HCT116 (cell line): ENCODE measurements around the gene XPNPEP1. TPM values are rescaled to one million over a fixed set of nuclear protein-coding genes. Genes with fewer than 3 reads are reported as not detected.

ENCODE experiments used
- ATAC-seq: fragments of 200-7000 bp; cut with Tn5 transposase; 2 replicates; pipeline ENCODE4 v1.9.1; 2020; ENCODE audit warnings: mild to moderate bottlenecking, moderate library complexity
- BruUV-seq: library from RNA; stranded (reverse); fragments of 400-500 nt; replicated peaks from 2 replicates; lab custom pipeline; 2021; lab: Mats Ljungman, UMichigan
- CTCF ChIA-PET: fragments of 300-600 bp; sonication (Branson Sonifier 250); formaldehyde crosslinking; loops from one replicate; lab custom pipeline; 2021; ENCODE audit warnings: antibody characterized with exemption; lab: Charles Lee
- POLR2A ChIA-PET: fragments of 300-600, 350-600 bp; sonication (Branson Sonifier 250); formaldehyde crosslinking; loops from one replicate; lab custom pipeline; 2021; ENCODE audit warnings: antibody characterized with exemption; lab: Charles Lee
- RAD21 ChIA-PET, 2 experiments: fragments of 300-600 bp; sonication (Branson Sonifier 250); formaldehyde crosslinking; loops; one replicate each; lab custom pipeline; 2023; ENCODE audit warnings: low total read pairs in 2 of 2; ENCODE audit not compliant: uncharacterized antibody in 2 of 2, unreplicated experiment in 2 of 2, low non-redundant PET in 1 of 2; lab: Charles Lee
- DNase-seq: peaks from one replicate; pipeline ENCODE4 v3.0.0-alpha.2; 2010; ENCODE audit warnings: low read depth, low spot score
- H2AFZ ChIP-seq: fragments of 200-600 bp; shearing (Covaris generic), sonication (generic); 2 replicates; pipeline ENCODE4 v1.6.1; 2017; ENCODE audit warnings: low read depth, mixed run types, mixed read lengths, antibody characterized with exemption, low read length; ENCODE audit not compliant: poor library complexity, severe bottlenecking
- H3K27ac ChIP-seq: 2 replicates; pipeline ENCODE4 v1.5.1; 2012; ENCODE audit warnings: low read depth, low read length
- H3K27me3 ChIP-seq: fragments of 200-600 bp; sonication (generic); 2 replicates; pipeline ENCODE4 v1.6.1; 2016; ENCODE audit warnings: mixed run types, low read length, mixed read lengths; ENCODE audit not compliant: insufficient read depth
- H3K36me3 ChIP-seq, 2 experiments: fragments of 200-500 bp in 1 of 2; fragments of 200-600 bp in 1 of 2; sonication (Bioruptor generic) in 1 of 2; sonication (generic) in 1 of 2; 2 replicates each; pipeline versions ENCODE4 v1.5.1 to v1.6.1; 2014 to 2016; ENCODE audit warnings: low read length in 2 of 2, inconsistent platforms in 1 of 2, mixed read lengths in 1 of 2, mixed run types in 1 of 2; ENCODE audit not compliant: insufficient read depth in 2 of 2, control insufficient read depth in 1 of 2
- H3K4me1 ChIP-seq, 2 experiments: fragments of 200-600 bp in 1 of 2; sonication (generic) in 1 of 2; 2 replicates each; pipeline versions ENCODE4 v1.5.1 to v1.6.1; 2012 to 2017; ENCODE audit warnings: low read length in 2 of 2, inconsistent platforms in 1 of 2, mild to moderate bottlenecking in 1 of 2, mixed read lengths in 1 of 2, mixed run types in 1 of 2, moderate library complexity in 1 of 2; ENCODE audit not compliant: insufficient read depth in 2 of 2, control insufficient read depth in 1 of 2
- H3K4me2 ChIP-seq: fragments of 200-600 bp; sonication (generic); 2 replicates; pipeline ENCODE4 v1.6.1; 2017; ENCODE audit warnings: mixed run types, low read length, mixed read lengths
- H3K4me3 ChIP-seq, 2 experiments: fragments of 200-600 bp in 1 of 2; sonication (generic) in 1 of 2; replicated peaks in 1 of 2; 2 replicates each; pipeline ENCODE4 v1.5.1; 2011 to 2016; ENCODE audit warnings: low read length in 2 of 2, control low read depth in 1 of 2, low read depth in 1 of 2, mild to moderate bottlenecking in 1 of 2, mixed read lengths in 1 of 2, mixed run types in 1 of 2
- H3K79me2 ChIP-seq: fragments of 200-600 bp; sonication (generic); 2 replicates; pipeline ENCODE4 v1.6.1; 2017; ENCODE audit warnings: mild to moderate bottlenecking, mixed run types, low read length, moderate library complexity, mixed read lengths; ENCODE audit not compliant: insufficient read depth
- H3K9ac ChIP-seq: fragments of 200-600 bp; sonication (generic); 2 replicates; pipeline ENCODE4 v1.6.1; 2016; ENCODE audit warnings: low read length, mixed read lengths
- H3K9me2 ChIP-seq: fragments of 200-600 bp; sonication (generic), shearing (Covaris generic); 2 replicates; pipeline ENCODE4 v1.6.1; 2017; ENCODE audit warnings: mixed run types, mild to moderate bottlenecking, moderate library complexity; ENCODE audit not compliant: insufficient read depth
- H3K9me3 ChIP-seq, 2 experiments: fragments of 200-500 bp in 1 of 2; fragments of 200-600 bp in 1 of 2; sonication (Bioruptor generic) in 1 of 2; sonication (generic) in 1 of 2; 2 replicates each; pipeline ENCODE4 v1.6.1; 2014 to 2017; ENCODE audit warnings: low read length in 2 of 2, mixed read lengths in 2 of 2, inconsistent platforms in 1 of 2, low read depth in 1 of 2, mild to moderate bottlenecking in 1 of 2, mixed run types in 1 of 2, moderate library complexity in 1 of 2; ENCODE audit not compliant: control insufficient read depth in 1 of 2, insufficient read depth in 1 of 2
- H4K20me1 ChIP-seq: fragments of 200-600 bp; sonication (generic), shearing (Covaris generic); 2 replicates; pipeline ENCODE4 v1.6.1; 2017; ENCODE audit warnings: mixed run types, mild to moderate bottlenecking, moderate library complexity; ENCODE audit not compliant: insufficient read depth
- ATF3 ChIP-seq: IDR thresholded peaks from 2 replicates; pipeline ENCODE4 v1.6.1; 2012
- CBX3 ChIP-seq: IDR thresholded peaks from 2 replicates; pipeline ENCODE4 v1.6.1; 2012; ENCODE audit warnings: low read depth
- CEBPB ChIP-seq: IDR thresholded peaks from 2 replicates; pipeline ENCODE4 v1.6.1; 2012; ENCODE audit warnings: low read depth
- CTCF ChIP-seq, 3 experiments: fragments of 200-600 bp in 1 of 3; sonication (generic) in 1 of 3; IDR thresholded peaks in 2 of 3; conservative IDR thresholded peaks in 1 of 3; 2 replicates each; pipeline ENCODE4 v1.5.1; 2012 to 2017; ENCODE audit warnings: low read depth in 2 of 3, low read length in 2 of 3, antibody characterized with exemption in 1 of 3, borderline replicate concordance in 1 of 3, control low read depth in 1 of 3, mild to moderate bottlenecking in 1 of 3, mixed read lengths in 1 of 3, mixed run types in 1 of 3, moderate library complexity in 1 of 3; ENCODE audit not compliant: insufficient read depth in 1 of 3
- JUND ChIP-seq: IDR thresholded peaks from 2 replicates; pipeline ENCODE4 v1.6.1; 2012
- ZBTB33 ChIP-seq: IDR thresholded peaks from 2 replicates; pipeline ENCODE4 v1.6.1; 2011; ENCODE audit warnings: mild to moderate bottlenecking, low read length, moderate library complexity; ENCODE audit not compliant: insufficient replicate concordance; ENCODE audit errors: extremely low read depth
- ZFX ChIP-seq: fragments of 450-650 bp; IDR thresholded peaks from 2 replicates; pipeline ENCODE4 v1.6.1; 2017
- intact Hi-C: fragments of 100-400 bp; cut with micrococcal nuclease; formaldehyde crosslinking; loops from 2 replicates; pipeline ENCODE4 v1.10.0; 2022
- total RNA-seq: library from RNA; stranded (reverse); gene quantifications from one replicate; pipeline ENCODE4 v1.2.1, GENCODE V29; 2021; ENCODE audit not compliant: unreplicated experiment
- TF ChIP-seq, protein P1 (sequence below): IDR thresholded peaks from 2 replicates; pipeline ENCODE4 v1.6.1; 2012; ENCODE audit warnings: low read depth

Gene XPNPEP1
- total RNA-seq, 1 experiment from 2014 or later, result 87.3 TPM

DNA sequence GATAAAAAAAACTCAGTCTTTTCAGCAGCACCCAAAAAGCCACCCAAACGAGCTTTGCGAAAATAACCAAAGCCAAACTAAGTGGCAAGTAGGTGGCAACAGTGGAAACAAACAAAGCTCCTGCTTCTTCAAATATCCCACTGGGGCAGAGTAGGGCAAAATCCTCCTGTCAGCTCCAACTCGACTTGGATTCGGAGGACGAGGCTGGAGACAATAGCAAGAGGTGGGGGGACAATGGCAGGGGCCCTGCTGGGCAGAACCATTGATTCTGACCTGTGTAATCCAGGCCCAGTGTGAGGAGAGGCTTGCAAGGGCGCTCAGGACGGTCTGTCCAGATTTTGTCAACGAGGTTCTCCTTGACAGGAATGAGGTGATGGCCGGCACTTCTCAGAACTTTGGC is 35.5 kb downstream of the XPNPEP1 start:
- no TSS peak for BruUV-seq
- H3K4me2 ChIP-seq, result no peak overlapping the region
- H2AFZ ChIP-seq, result no peak overlapping the region
- no peak overlapping the region for H3K9ac ChIP-seq
- no peak overlapping the region for H3K4me3 ChIP-seq
- no peaks in the 10 kb centered on the region for H3K9me3 ChIP-seq
- no peak for TF ChIP-seq ATF3
- TF ChIP-seq, protein P1, sequence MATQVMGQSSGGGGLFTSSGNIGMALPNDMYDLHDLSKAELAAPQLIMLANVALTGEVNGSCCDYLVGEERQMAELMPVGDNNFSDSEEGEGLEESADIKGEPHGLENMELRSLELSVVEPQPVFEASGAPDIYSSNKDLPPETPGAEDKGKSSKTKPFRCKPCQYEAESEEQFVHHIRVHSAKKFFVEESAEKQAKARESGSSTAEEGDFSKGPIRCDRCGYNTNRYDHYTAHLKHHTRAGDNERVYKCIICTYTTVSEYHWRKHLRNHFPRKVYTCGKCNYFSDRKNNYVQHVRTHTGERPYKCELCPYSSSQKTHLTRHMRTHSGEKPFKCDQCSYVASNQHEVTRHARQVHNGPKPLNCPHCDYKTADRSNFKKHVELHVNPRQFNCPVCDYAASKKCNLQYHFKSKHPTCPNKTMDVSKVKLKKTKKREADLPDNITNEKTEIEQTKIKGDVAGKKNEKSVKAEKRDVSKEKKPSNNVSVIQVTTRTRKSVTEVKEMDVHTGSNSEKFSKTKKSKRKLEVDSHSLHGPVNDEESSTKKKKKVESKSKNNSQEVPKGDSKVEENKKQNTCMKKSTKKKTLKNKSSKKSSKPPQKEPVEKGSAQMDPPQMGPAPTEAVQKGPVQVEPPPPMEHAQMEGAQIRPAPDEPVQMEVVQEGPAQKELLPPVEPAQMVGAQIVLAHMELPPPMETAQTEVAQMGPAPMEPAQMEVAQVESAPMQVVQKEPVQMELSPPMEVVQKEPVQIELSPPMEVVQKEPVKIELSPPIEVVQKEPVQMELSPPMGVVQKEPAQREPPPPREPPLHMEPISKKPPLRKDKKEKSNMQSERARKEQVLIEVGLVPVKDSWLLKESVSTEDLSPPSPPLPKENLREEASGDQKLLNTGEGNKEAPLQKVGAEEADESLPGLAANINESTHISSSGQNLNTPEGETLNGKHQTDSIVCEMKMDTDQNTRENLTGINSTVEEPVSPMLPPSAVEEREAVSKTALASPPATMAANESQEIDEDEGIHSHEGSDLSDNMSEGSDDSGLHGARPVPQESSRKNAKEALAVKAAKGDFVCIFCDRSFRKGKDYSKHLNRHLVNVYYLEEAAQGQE, result no peak
- no peak for TF ChIP-seq ZBTB33
- no peak for TF ChIP-seq CEBPB
- no peak for TF ChIP-seq CBX3
- TF ChIP-seq JUND, result no peak
- no peak for TF ChIP-seq CTCF (IDR thresholded peaks at IDR 0.05 in 2 of 3, conservative IDR thresholded peaks at IDR 0.05 in 1 of 3; ENCODE audit: borderline replicate concordance in 1 of 3, insufficient read depth in 1 of 3, low read depth in 2 of 3, low read length in 2 of 3)
- TF ChIP-seq ZFX, result no peak
- ChIA-PET CTCF (no interaction called here), POLR2A (interaction anchor here (1.1 kb wide), 1 partner anchor 36 kb away, joined by 3 read pairs; the partner anchor contains the start of gene XPNPEP1), RAD21 (no interaction called here)
- H3K9me2 ChIP-seq, result no peaks in the 10 kb centered on the region
- ATAC-seq (no peak), DNase-seq (no peak)
- 0 out of 2 replicates have a peak, but pooled peaks cover 4% of the 10 kb centered on the region for H4K20me1 ChIP-seq
- H3K79me2 ChIP-seq, result no peaks in the 10 kb centered on the region
- intact Hi-C loops, result no loop called here
- peaks cover 17 to 31% of the 10 kb centered on the region in 2 experiments; a peak in 3 of 4 replicates for H3K36me3 ChIP-seq
- H3K27me3 ChIP-seq, result no peaks in the 10 kb centered on the region
- peaks cover 7 to 8% of the 10 kb centered on the region in 2 experiments for H3K4me1 ChIP-seq
- no peak overlapping the region for H3K27ac ChIP-seq
